KMS-11 (cell line): ENCODE measurements around the gene SMARCC1.

Experiments used
- H2AFZ ChIP-seq: fragments of 200-600 bp; sonication (generic); 2 replicates; pipeline ENCODE4 v1.6.1; 2016; ENCODE audit warnings: antibody characterized with exemption, mixed run types, low read depth
- H3K27ac ChIP-seq: fragments of 200-600 bp; sonication (generic); 2 replicates; pipeline ENCODE4 v1.6.1; 2016; ENCODE audit warnings: mild to moderate bottlenecking, mixed run types
- H3K27me3 ChIP-seq: fragments of 200-600 bp; sonication (generic); 2 replicates; pipeline ENCODE4 v1.6.1; 2017; ENCODE audit warnings: mild to moderate bottlenecking, low read depth, mixed run types, moderate library complexity; ENCODE audit not compliant: insufficient read depth
- H3K36me3 ChIP-seq: fragments of 200-600 bp; sonication (generic); 2 replicates; pipeline ENCODE4 v1.6.1; 2017; ENCODE audit warnings: mild to moderate bottlenecking, mixed run types; ENCODE audit not compliant: insufficient read depth
- H3K4me1 ChIP-seq: fragments of 200-600 bp; sonication (generic); 2 replicates; pipeline ENCODE4 v1.6.1; 2016; ENCODE audit warnings: mild to moderate bottlenecking, low read depth, mixed run types; ENCODE audit not compliant: poor library complexity, severe bottlenecking
- H3K4me2 ChIP-seq: fragments of 200-600 bp; sonication (generic); 2 replicates; pipeline ENCODE4 v1.7.0; 2016; ENCODE audit warnings: mild to moderate bottlenecking, mixed run types
- H3K4me3 ChIP-seq: fragments of 200-600 bp; sonication (generic); IDR thresholded peaks from 2 replicates; pipeline ENCODE4 v1.6.1; 2017; ENCODE audit warnings: low read depth, low read length, mixed read lengths; ENCODE audit not compliant: insufficient read depth
- H3K79me2 ChIP-seq: fragments of 200-600 bp; sonication (generic); 2 replicates; pipeline ENCODE4 v1.6.1; 2016; ENCODE audit warnings: low read depth, mixed run types; ENCODE audit not compliant: insufficient read depth
- H3K9ac ChIP-seq: fragments of 200-600 bp; sonication (generic); 2 replicates; pipeline ENCODE4 v1.6.1; 2016; ENCODE audit warnings: mild to moderate bottlenecking, mixed run types
- H4K20me1 ChIP-seq: fragments of 200-600 bp; sonication (generic); 2 replicates; pipeline ENCODE4 v1.6.1; 2016; ENCODE audit warnings: mild to moderate bottlenecking, mixed run types; ENCODE audit not compliant: insufficient read depth
- TF ChIP-seq, protein P1 (sequence below): fragments of 200-600 bp; sonication (generic); conservative IDR thresholded peaks from 2 replicates; pipeline ENCODE4 v1.6.1; 2017; ENCODE audit warnings: low read depth, mild to moderate bottlenecking, antibody characterized with exemption, low read length, moderate library complexity, mixed read lengths

SMARCC1 gene

DNA sequence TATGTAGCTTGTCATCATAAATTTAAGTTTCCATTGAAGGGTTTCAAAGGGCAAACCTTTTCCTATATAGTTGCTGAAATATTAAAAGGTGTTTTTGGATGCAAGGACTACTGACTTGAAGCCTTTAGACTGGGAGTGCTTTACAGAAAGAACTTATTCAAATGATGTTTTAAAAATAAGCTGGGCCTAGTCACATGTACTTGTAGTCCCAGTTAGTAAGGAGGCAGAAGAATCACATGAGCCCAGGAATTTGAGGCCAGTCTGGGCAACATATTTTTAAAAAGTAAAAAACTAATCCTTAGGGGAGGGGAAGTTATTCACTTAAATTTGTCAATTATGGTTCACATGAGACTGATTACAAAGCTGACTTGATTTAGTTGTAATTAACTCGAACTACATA, 65.0 kb downstream of the SMARCC1 start:
- Histone ChIP-seq H2AFZ (no peak overlapping the region), H3K9ac (no peak overlapping the region), H4K20me1 (no peaks in the 10 kb centered on the region), H3K27me3 (no peaks in the 10 kb centered on the region), H3K36me3 (no peaks in the 10 kb centered on the region), H3K4me2 (no peak overlapping the region), H3K27ac (no peak overlapping the region), H3K4me1 (no peaks in the 10 kb centered on the region), H3K4me3 (no peak overlapping the region), H3K79me2 (no peaks in the 10 kb centered on the region)
- TF ChIP-seq, protein P1, sequence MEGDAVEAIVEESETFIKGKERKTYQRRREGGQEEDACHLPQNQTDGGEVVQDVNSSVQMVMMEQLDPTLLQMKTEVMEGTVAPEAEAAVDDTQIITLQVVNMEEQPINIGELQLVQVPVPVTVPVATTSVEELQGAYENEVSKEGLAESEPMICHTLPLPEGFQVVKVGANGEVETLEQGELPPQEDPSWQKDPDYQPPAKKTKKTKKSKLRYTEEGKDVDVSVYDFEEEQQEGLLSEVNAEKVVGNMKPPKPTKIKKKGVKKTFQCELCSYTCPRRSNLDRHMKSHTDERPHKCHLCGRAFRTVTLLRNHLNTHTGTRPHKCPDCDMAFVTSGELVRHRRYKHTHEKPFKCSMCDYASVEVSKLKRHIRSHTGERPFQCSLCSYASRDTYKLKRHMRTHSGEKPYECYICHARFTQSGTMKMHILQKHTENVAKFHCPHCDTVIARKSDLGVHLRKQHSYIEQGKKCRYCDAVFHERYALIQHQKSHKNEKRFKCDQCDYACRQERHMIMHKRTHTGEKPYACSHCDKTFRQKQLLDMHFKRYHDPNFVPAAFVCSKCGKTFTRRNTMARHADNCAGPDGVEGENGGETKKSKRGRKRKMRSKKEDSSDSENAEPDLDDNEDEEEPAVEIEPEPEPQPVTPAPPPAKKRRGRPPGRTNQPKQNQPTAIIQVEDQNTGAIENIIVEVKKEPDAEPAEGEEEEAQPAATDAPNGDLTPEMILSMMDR: no peak

DNA sequence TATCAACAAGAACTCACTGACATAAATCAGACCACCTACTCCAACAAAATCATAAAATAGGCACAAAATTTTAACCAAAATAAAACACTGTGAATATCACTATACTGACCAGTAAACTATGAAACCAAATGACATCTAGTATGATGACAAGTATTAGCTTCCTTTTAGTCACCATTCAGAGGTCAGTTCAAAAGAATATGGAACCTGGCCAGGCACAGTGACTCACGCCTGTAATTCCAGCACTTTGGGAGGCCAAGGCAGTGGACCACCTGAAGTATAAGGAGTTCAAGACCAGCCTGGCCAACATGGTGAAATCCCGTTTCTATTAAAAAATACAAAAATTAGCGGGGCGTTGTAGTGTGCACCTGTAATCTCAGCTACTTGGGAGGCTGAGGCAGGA, 65.8 kb downstream of the SMARCC1 start:
- Histone ChIP-seq H3K4me3 (no peak overlapping the region), H3K4me2 (no peak overlapping the region), H4K20me1 (no peaks in the 10 kb centered on the region), H3K36me3 (0 out of 2 replicates have a peak, but pooled peaks cover under 1% of the 10 kb centered on the region), H3K4me1 (no peaks in the 10 kb centered on the region), H3K9ac (no peak overlapping the region), H3K27ac (no peak overlapping the region), H3K27me3 (no peaks in the 10 kb centered on the region), H3K79me2 (no peaks in the 10 kb centered on the region), H2AFZ (no peak overlapping the region)
- TF ChIP-seq, protein P1: no peak

DNA sequence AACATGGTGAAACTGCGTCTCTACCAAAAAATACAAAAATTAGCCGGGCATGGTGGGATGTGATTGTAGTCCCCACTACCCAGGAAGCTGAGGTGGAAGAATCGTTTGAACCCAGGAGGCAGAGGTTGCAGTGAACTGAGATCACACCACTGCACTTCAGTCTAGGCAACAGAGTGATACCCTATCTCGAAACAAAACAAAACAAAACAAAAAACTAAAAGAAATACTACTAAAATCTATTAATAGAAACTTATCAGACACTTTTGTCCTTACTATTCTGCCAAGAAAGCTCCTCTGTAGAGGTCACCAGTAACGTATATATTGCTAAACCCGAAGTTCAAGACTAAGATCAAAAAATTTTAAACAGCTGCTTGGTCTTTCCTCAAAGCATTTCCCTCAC, 67.1 kb downstream of the SMARCC1 start:
- no peaks in the 10 kb centered on the region for H4K20me1 ChIP-seq
- no peak overlapping the region for H3K4me2 ChIP-seq
- no peaks in the 10 kb centered on the region for H3K4me1 ChIP-seq
- no peak overlapping the region for H3K9ac ChIP-seq
- no peaks in the 10 kb centered on the region for H3K27me3 ChIP-seq
- H3K27ac ChIP-seq: no peak overlapping the region
- TF ChIP-seq, protein P1: no peak
- H3K36me3 ChIP-seq: 0 out of 2 replicates have a peak, but pooled peaks cover 3% of the 10 kb centered on the region
- H3K4me3 ChIP-seq: no peak overlapping the region
- no peaks in the 10 kb centered on the region for H3K79me2 ChIP-seq
- H2AFZ ChIP-seq: no peak overlapping the region

DNA sequence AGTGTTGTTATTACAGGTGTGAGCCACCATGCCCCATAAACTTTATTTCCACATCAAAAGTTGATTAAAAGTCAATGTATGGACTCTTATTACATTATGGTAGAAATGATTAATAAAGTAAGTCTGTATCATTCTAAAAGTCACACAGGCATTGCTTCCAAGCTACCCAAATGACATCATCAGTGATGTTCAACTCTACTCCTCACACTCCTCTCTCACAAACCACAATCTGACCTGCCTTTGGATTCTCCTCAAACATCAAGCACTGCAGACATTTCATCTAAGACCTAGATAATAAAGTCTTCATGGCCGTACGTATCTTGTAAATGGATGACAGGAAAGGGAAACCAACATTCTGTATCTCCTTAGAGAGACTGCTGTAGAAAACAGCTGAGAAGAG, 68.0 kb downstream of the SMARCC1 start:
- Histone ChIP-seq H3K27ac (no peak overlapping the region), H4K20me1 (no peaks in the 10 kb centered on the region), H3K4me3 (no peak overlapping the region), H3K36me3 (0 out of 2 replicates have a peak, but pooled peaks cover 3% of the 10 kb centered on the region), H3K79me2 (no peaks in the 10 kb centered on the region), H3K4me2 (no peak overlapping the region), H3K27me3 (no peaks in the 10 kb centered on the region), H3K4me1 (no peaks in the 10 kb centered on the region), H3K9ac (no peak overlapping the region), H2AFZ (no peak overlapping the region)
- TF ChIP-seq, protein P1: no peak
